GM12878 (cell line): Measurements from ENCODE around the gene CLDN34. TPM values are rescaled to one million over a fixed set of nuclear protein-coding genes. Genes with fewer than 3 reads are reported as not detected.

Source experiments
- ATAC-seq: fragments of 200-7000 bp; cut with Tn5 transposase; 3 replicates; pipeline ENCODE4 v1.9.1; 2020; ENCODE audit warnings: mild to moderate bottlenecking, moderate library complexity
- BruUV-seq: library from RNA; stranded (reverse); fragments of 400-500 nt; replicated peaks from 2 replicates; lab custom pipeline; 2021; lab: Mats Ljungman, UMichigan
- CTCF ChIA-PET: fragments of 300-600 bp; sonication (Branson Sonifier 250); formaldehyde crosslinking; extraction: SDS; loops from one replicate; lab custom pipeline; 2021; ENCODE audit warnings: inconsistent platforms; lab: Yijun Ruan, JAX
- POLR2A ChIA-PET: fragments of 350-600 bp; formaldehyde crosslinking; extraction: SDS; loops from one replicate; lab custom pipeline; 2021; ENCODE audit warnings: inconsistent platforms; lab: Charles Lee
- RAD21 ChIA-PET: fragments of 300-600 bp; sonication (Branson Sonifier 250); formaldehyde crosslinking; loops from one replicate; lab custom pipeline; 2023; ENCODE audit warnings: antibody characterized with exemption; ENCODE audit not compliant: unreplicated experiment; lab: Charles Lee
- SMC1A ChIA-PET: fragments of 300-600 bp; sonication (Branson Sonifier 250); formaldehyde crosslinking; loops from one replicate; lab custom pipeline; 2023; ENCODE audit not compliant: unreplicated experiment, uncharacterized antibody; lab: Charles Lee
- DNase-seq: peaks from one replicate; pipeline ENCODE4 v3.0.0-alpha.2; 2011; ENCODE audit warnings: low read depth, low spot score
- FAIRE-seq: peaks from 3 replicates; lab custom pipeline; 2011; peaks lifted over from hg19 to GRCh38; lab: Jason Lieb, UNC
- H2AFZ ChIP-seq: 2 replicates; pipeline ENCODE4 v1.6.0; 2011; ENCODE audit warnings: low read depth, low read length, control low read depth; ENCODE audit not compliant: control insufficient read depth
- H3K27ac ChIP-seq: 2 replicates; pipeline ENCODE4 v1.5.1; 2011; ENCODE audit warnings: control low read depth; ENCODE audit not compliant: control insufficient read depth, insufficient read depth
- H3K27me3 ChIP-seq, 2 experiments: replicated peaks in 1 of 2; 2 replicates each; pipeline versions ENCODE4 v1.6.0 to v1.6.1; 2011; ENCODE audit warnings: low read length in 1 of 2; ENCODE audit not compliant: control insufficient read depth in 2 of 2, insufficient read depth in 2 of 2
- H3K36me3 ChIP-seq, 2 experiments: 2 replicates each; pipeline ENCODE4 v1.5.1; 2011; ENCODE audit warnings: low read length in 1 of 2; ENCODE audit not compliant: control insufficient read depth in 2 of 2, insufficient read depth in 2 of 2
- H3K4me1 ChIP-seq: 2 replicates; pipeline ENCODE4 v1.6.1; 2011; ENCODE audit warnings: mild to moderate bottlenecking, low read length, moderate library complexity, mixed read lengths; ENCODE audit not compliant: control insufficient read depth, insufficient read depth
- H3K4me2 ChIP-seq: 2 replicates; pipeline ENCODE4 v1.6.0; 2011; ENCODE audit warnings: control low read depth; ENCODE audit not compliant: control insufficient read depth, insufficient read depth
- H3K4me3 ChIP-seq: fragments of 200-600 bp; sonication (generic); 2 replicates; pipeline ENCODE4 v1.5.1; 2016
- H3K79me2 ChIP-seq: 2 replicates; pipeline ENCODE4 v1.6.0; 2011; ENCODE audit warnings: low read length; ENCODE audit not compliant: control insufficient read depth, insufficient read depth
- H3K9ac ChIP-seq: 2 replicates; pipeline ENCODE4 v1.8.0; 2011; ENCODE audit warnings: low read length, control low read depth, mixed read lengths; ENCODE audit not compliant: control insufficient read depth, insufficient read depth
- H3K9me3 ChIP-seq: replicated peaks from 3 replicates; pipeline ENCODE4 v1.5.1; 2011; ENCODE audit warnings: mild to moderate bottlenecking, low read length; ENCODE audit not compliant: control insufficient read depth, insufficient read depth
- H4K20me1 ChIP-seq: 2 replicates; pipeline ENCODE4 v1.6.0; 2011; ENCODE audit not compliant: control insufficient read depth, insufficient read depth
- ASH2L ChIP-seq: fragments of 300-600, 200-600 bp; sonication (generic); IDR thresholded peaks from 2 replicates; pipeline ENCODE4 v1.6.1; 2017; ENCODE audit warnings: low read depth, mild to moderate bottlenecking, borderline replicate concordance
- CBX3 ChIP-seq: fragments of 200-600 bp; sonication (generic); IDR thresholded peaks from 2 replicates; pipeline ENCODE4 v1.6.1; 2016; ENCODE audit warnings: low read depth, borderline replicate concordance
- CHD4 ChIP-seq: fragments of 200-600 bp; sonication (generic); IDR thresholded peaks from 2 replicates; pipeline ENCODE4 v1.6.1; 2016; ENCODE audit warnings: mild to moderate bottlenecking
- IRF3 ChIP-seq: fragments of 450-650 bp; IDR thresholded peaks from 2 replicates; pipeline ENCODE4 v1.6.1; 2014; ENCODE audit warnings: mild to moderate bottlenecking
- PBX3 ChIP-seq: IDR thresholded peaks from 2 replicates; pipeline ENCODE4 v1.6.1; 2011; ENCODE audit warnings: mild to moderate bottlenecking, low read depth, low read length, moderate library complexity; ENCODE audit not compliant: insufficient replicate concordance
- POLR2A ChIP-seq: IDR thresholded peaks from 2 replicates; pipeline ENCODE4 v1.6.1; 2011; ENCODE audit warnings: low read depth, mild to moderate bottlenecking, low read length
- RBBP5 ChIP-seq: fragments of 200-600 bp; sonication (generic); conservative IDR thresholded peaks from 2 replicates; pipeline ENCODE4 v1.6.1; 2016
- RELA ChIP-seq: fragments of 450-650 bp; IDR thresholded peaks from 2 replicates; pipeline ENCODE4 v1.8.0; 2014; ENCODE audit warnings: borderline replicate concordance; ENCODE audit not compliant: partially characterized antibody
- TCF7 ChIP-seq: IDR thresholded peaks from 2 replicates; pipeline ENCODE4 v1.6.1; 2014; ENCODE audit warnings: antibody characterized with exemption, borderline replicate concordance
- WGBS: methylation state at CpG from one replicate; pipeline ENCODE4 v1.1.6; 2016; ENCODE audit warnings: low lambda C conversion rate; ENCODE audit not compliant: insufficient replicate concordance, insufficient coverage; ENCODE audit errors: missing lambda C conversion rate; 5-methylcytosine and 5-hydroxymethylcytosine counted together
- in situ Hi-C: fragments of 300-500 bp; cut with MboI; formaldehyde crosslinking; loops from 9 replicates; pipeline ENCODE4 v1.14.3; 2018; ENCODE audit warnings: mixed read lengths
- intact Hi-C: fragments of 100-400 bp; cut with micrococcal nuclease; formaldehyde crosslinking; loops from one replicate; pipeline ENCODE4 v1.14.2; 2022; ENCODE audit not compliant: unreplicated experiment
- polyA plus RNA-seq, 11 experiments: library from polyadenylated mRNA; depleted of rRNA in 4 of 11; unstranded in 6 of 11; stranded (reverse) in 5 of 11; fragments of >200 nt; fragmentation: Nextera tagmentation in 4 of 11; fragmentation: Illumina TruSeq in 1 of 11; extraction: Ambion mirVana in 4 of 11; extraction: Trizol in 1 of 11; gene quantifications; 1 replicate in 1 of 11; 2 replicates in 10 of 11; pipeline versions ENCODE4 v1.2.1 to v1.2.3, GENCODE V29; 2011 to 2016; ENCODE audit warnings: inconsistent platforms in 2 of 11, missing spikeins in 2 of 11, low read depth in 1 of 11
- total RNA-seq, 4 experiments: library from RNA; depleted of rRNA in 3 of 4; stranded (reverse); fragments of >200 nt in 3 of 4; fragmentation: Illumina TruSeq in 1 of 4; extraction: Trizol in 1 of 4; gene quantifications; 2 replicates each; pipeline versions ENCODE4 v1.2.1 to v1.2.3, GENCODE V29; 2013 to 2021

The CLDN34 gene
- total and polyA plus RNA-seq, 10 of the 15 experiments (the other 5 are each of a cell fraction or from before 2014, with no cell fraction given), result not detected

DNA sequence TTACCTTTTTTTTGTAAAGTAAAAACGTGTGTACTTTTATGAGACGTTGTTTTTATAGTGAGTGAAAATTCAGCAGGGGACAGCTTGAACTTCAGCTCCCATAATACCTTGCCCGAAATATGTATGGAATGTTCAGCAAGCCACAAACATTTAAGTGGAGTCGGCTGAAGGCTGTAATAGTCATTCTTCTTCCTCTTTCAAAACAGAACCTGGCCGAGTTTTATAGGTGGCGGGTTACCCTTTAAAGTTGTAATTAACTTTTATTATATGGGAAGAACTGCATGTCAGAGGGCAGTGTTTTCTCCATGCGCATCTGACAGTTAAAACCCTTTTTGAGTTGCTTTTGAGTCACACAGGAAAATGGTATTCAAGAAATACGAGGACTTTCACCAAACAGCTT lies 50.7 kb downstream of the CLDN34 start:
- peak; percentile 6 for ATAC-seq
- Histone ChIP-seq H3K36me3 (no peaks in the 10 kb centered on the region), H3K9me3 (no peaks in the 10 kb centered on the region), H3K9ac (no peak overlapping the region), H3K4me2 (no peak overlapping the region), H3K27me3 (no peaks in the 10 kb centered on the region), H3K27ac (no peak overlapping the region), H3K79me2 (no peaks in the 10 kb centered on the region; the same call in 1 of the 2 replicates), H3K4me3 (no peak overlapping the region), H4K20me1 (no peaks in the 10 kb centered on the region), H2AFZ (no peak overlapping the region)
- in situ Hi-C loops (no loop called here), intact Hi-C loops (loop anchor here (1.0 to 5.0 kb wide), 3 partner anchors 34 to 93 kb away; no protein-coding TSS in a partner anchor)
- DNase-seq, result no peak
- ChIA-PET RAD21 (interaction anchor here (0.6 to 4.3 kb wide), 10 partner anchors 14 to 100 kb away, joined by 3 to 34 read pairs (median 8); no protein-coding TSS in a partner anchor), CTCF (interaction anchor here (1.2 to 5.6 kb wide), 7 partner anchors 15 to 101 kb away, joined by 3 to 53 read pairs (median 5); no protein-coding TSS in a partner anchor), POLR2A (interaction anchor here (0.6 to 2.5 kb wide), 6 partner anchors 13 to 93 kb away, joined by 3 to 8 read pairs (median 6); no protein-coding TSS in a partner anchor)
- 52% methylated on average over 8 of the region's 8 CpGs for WGBS
- TF ChIP-seq CHD4, result no peak
- TF ChIP-seq RBBP5, result no peak
- no peak for TF ChIP-seq RELA
- TF ChIP-seq CBX3, result no peak
- TF ChIP-seq IRF3, result no peak
- TF ChIP-seq PBX3, result no peak
- no peak for TF ChIP-seq ASH2L
- no peak for TF ChIP-seq TCF7
- TF ChIP-seq POLR2A, result no peak
- TF ChIP-seq, all 136 proteins: peak for 0
- SMC1A ChIA-PET, result interaction anchor here (1.2 to 5.7 kb wide), 11 partner anchors 9 to 101 kb away, joined by 3 to 50 read pairs (median 20); no protein-coding TSS in a partner anchor
- no TSS peak for BruUV-seq
- no peak for FAIRE-seq
- no peaks in the 10 kb centered on the region for H3K4me1 ChIP-seq

Other genes starting within 250 kb of the CLDN34 start
- gene GPR143, start 201.5 kb upstream of the CLDN34 start, total RNA-seq (2014; rRNA removed), result 0.11 and 0.16 TPM in 2 replicates
- gene GPR143, start 201.5 kb upstream of the CLDN34 start, total RNA-seq (2014; rRNA removed; fragmentation: Illumina TruSeq; extraction: Trizol), result not detected in 2 replicates
- not detected in 2 replicates for gene GPR143, start 201.5 kb upstream of the CLDN34 start, total RNA-seq (2021)
- 0.14 and 0.19 TPM in 2 replicates for gene GPR143, start 201.5 kb upstream of the CLDN34 start, polyA plus RNA-seq (2011; rRNA removed)
- gene GPR143, start 201.5 kb upstream of the CLDN34 start, polyA plus RNA-seq (2014; fragmentation: Illumina TruSeq; extraction: Trizol), result not detected in 2 replicates
- under 1 TPM; 0.05 to 0.31 TPM for gene GPR143, start 201.5 kb upstream of the CLDN34 start, polyA plus RNA-seq (2014; fragmentation: Nextera tagmentation; extraction: Ambion mirVana)
- gene GPR143, start 201.5 kb upstream of the CLDN34 start, polyA plus RNA-seq (2014; rRNA removed), result 0.15 and 0.36 TPM in 2 replicates
- gene GPR143, start 201.5 kb upstream of the CLDN34 start, polyA plus RNA-seq (2016; fragmentation: Nextera tagmentation; extraction: Ambion mirVana), result not detected
- 0.05 and 0.06 TPM in 2 replicates for gene SHROOM2, start 180.9 kb upstream of the CLDN34 start, total RNA-seq (2014; rRNA removed)
- under 0.01 and 0.05 TPM in 2 replicates for gene SHROOM2, start 180.9 kb upstream of the CLDN34 start, total RNA-seq (2014; rRNA removed; fragmentation: Illumina TruSeq; extraction: Trizol)
- 0.15 and 0.27 TPM in 2 replicates for gene SHROOM2, start 180.9 kb upstream of the CLDN34 start, total RNA-seq (2021)
- gene SHROOM2, start 180.9 kb upstream of the CLDN34 start, polyA plus RNA-seq (2011; rRNA removed), result 0.03 and 0.07 TPM in 2 replicates
- gene SHROOM2, start 180.9 kb upstream of the CLDN34 start, polyA plus RNA-seq (2014; fragmentation: Illumina TruSeq; extraction: Trizol), result 0.12 and 0.24 TPM in 2 replicates
- gene SHROOM2, start 180.9 kb upstream of the CLDN34 start, polyA plus RNA-seq (2014; fragmentation: Nextera tagmentation; extraction: Ambion mirVana), result not detected
- gene SHROOM2, start 180.9 kb upstream of the CLDN34 start, polyA plus RNA-seq (2014; rRNA removed), result 0.08 and 0.09 TPM in 2 replicates
- gene SHROOM2, start 180.9 kb upstream of the CLDN34 start, polyA plus RNA-seq (2016; fragmentation: Nextera tagmentation; extraction: Ambion mirVana), result under 1 TPM; 0.09 to 0.12 TPM
- 4.0 and 4.1 TPM in 2 replicates for gene CLCN4, start 189.6 kb downstream of the CLDN34 start, total RNA-seq (2014; rRNA removed)
- gene CLCN4, start 189.6 kb downstream of the CLDN34 start, total RNA-seq (2014; rRNA removed; fragmentation: Illumina TruSeq; extraction: Trizol), result 2.9 and 3.2 TPM in 2 replicates
- gene CLCN4, start 189.6 kb downstream of the CLDN34 start, total RNA-seq (2021), result 6.9 and 8.0 TPM in 2 replicates
- 0.91 and 1.0 TPM in 2 replicates for gene CLCN4, start 189.6 kb downstream of the CLDN34 start, polyA plus RNA-seq (2011; rRNA removed)
- gene CLCN4, start 189.6 kb downstream of the CLDN34 start, polyA plus RNA-seq (2014; fragmentation: Illumina TruSeq; extraction: Trizol), result 2.9 and 4.9 TPM in 2 replicates
- 1 to 10 TPM in 1 of 2 experiments, under 1 TPM in 1; 0.90 to 1.1 TPM for gene CLCN4, start 189.6 kb downstream of the CLDN34 start, polyA plus RNA-seq (2014; fragmentation: Nextera tagmentation; extraction: Ambion mirVana)
- gene CLCN4, start 189.6 kb downstream of the CLDN34 start, polyA plus RNA-seq (2014; rRNA removed), result 2.6 and 2.7 TPM in 2 replicates
- 1 to 10 TPM; 3.2 to 4.3 TPM for gene CLCN4, start 189.6 kb downstream of the CLDN34 start, polyA plus RNA-seq (2016; fragmentation: Nextera tagmentation; extraction: Ambion mirVana)